Stimulated activated CD4-positive, alpha-beta T cell treated with anti-CD3 and anti-CD28 coated beads, Interleukin-4, amount 100 ng/mL, for 1 hour (primary cell): ENCODE measurements around the gene RNU7-1.
A peak's percentile ranks its signal among the peaks of the same experiment; 100 is the strongest.
"Not testable (repeated sequence)": the region's sequence is repeated elsewhere in the genome, so short reads cannot be mapped to it uniquely, and the experiment has no call there.

ENCODE experiments used
- DNase-seq: peaks from one replicate; pipeline ENCODE4 v3.0.0-alpha.2; 2020

Gene RNU7-1

GRCh38 chr12:6943722-6944380, at the start of gene RNU7-1, which contains the start of gene C12orf57:
RNU7-1 (plus strand) TSS chr12:6943816.
C12orf57 (plus strand) TSS chr12:6944022; CDS start chr12:6944122, 100 bp downstream.
- peak; percentile 72 for DNase-seq

GRCh38 chr12:6894321-6894720, 49.3 kb upstream of the RNU7-1 start:
- no peak for DNase-seq

- DNase-seq, result no peak
These were observed 46.7 kb upstream of the RNU7-1 start for GRCh38 chr12:6896846-6897435.

GRCh38 chr12:6899427-6899826, 44.2 kb upstream of the RNU7-1 start:
- DNase-seq, result no peak

- no peak for DNase-seq
These were observed 43.6 kb upstream of the RNU7-1 start for GRCh38 chr12:6899837-6900519.

GRCh38 chr12:6902448-6902847, 41.2 kb upstream of the RNU7-1 start:
- no peak for DNase-seq

GRCh38 chr12:6903722-6904121, 39.9 kb upstream of the RNU7-1 start:
- DNase-seq, result no peak

- DNase-seq, result peak; percentile 95
These were observed 39.0 kb upstream of the RNU7-1 start, which contains the start of gene LRRC23 for GRCh38 chr12:6904280-6905276. LRRC23 (plus strand) TSS chr12:6904822; CDS start chr12:6905634, 812 bp downstream.

GRCh38 chr12:6905414-6906040, 38.1 kb upstream of the RNU7-1 start:
- no peak for DNase-seq

GRCh38 chr12:6908141-6908540, 35.5 kb upstream of the RNU7-1 start:
- DNase-seq, result not testable (repeated sequence)

- no peak for DNase-seq
These were observed 34.0 kb upstream of the RNU7-1 start for GRCh38 chr12:6909421-6910145.

GRCh38 chr12:6912164-6912935, 31.3 kb upstream of the RNU7-1 start:
- DNase-seq, result no peak

GRCh38 chr12:6914246-6914946, 29.2 kb upstream of the RNU7-1 start, which contains the start of gene ENO2:
ENO2 (plus strand) TSS chr12:6914580; CDS start chr12:6915833, 1,253 bp downstream.
- DNase-seq, result peak; percentile 84

- DNase-seq, result no peak
These were observed 28.4 kb upstream of the RNU7-1 start for GRCh38 chr12:6914947-6915788.

GRCh38 chr12:6915789-6916285, 27.8 kb upstream of the RNU7-1 start:
- no peak for DNase-seq

GRCh38 chr12:6916426-6917200, 27.0 kb upstream of the RNU7-1 start:
- no peak for DNase-seq

GRCh38 chr12:6917491-6918231, 26.0 kb upstream of the RNU7-1 start:
- no peak for DNase-seq
